ENCODE measurements around the gene TSPYL4. TPM values are rescaled to one million over a fixed set of nuclear protein-coding genes. Genes with fewer than 3 reads are reported as not detected.

Gene TSPYL4
- total RNA-seq, 1 experiment from 2014 or later: 15.3 TPM

- H3K27ac Mint-ChIP-seq: no peak overlapping the region
- 0 out of 2 replicates have a peak, but pooled peaks have one; percentile 24 for TF ChIP-seq GABPB1 (CRISPR knock-in tag; IDR thresholded peaks at IDR 0.05)
- TF ChIP-seq, protein P1, sequence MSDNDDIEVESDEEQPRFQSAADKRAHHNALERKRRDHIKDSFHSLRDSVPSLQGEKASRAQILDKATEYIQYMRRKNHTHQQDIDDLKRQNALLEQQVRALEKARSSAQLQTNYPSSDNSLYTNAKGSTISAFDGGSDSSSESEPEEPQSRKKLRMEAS (CRISPR knock-in tag; IDR thresholded peaks at IDR 0.05): no peak
- POLR2A ChIA-PET: no interaction called here
- H3K4me3 Mint-ChIP-seq: no peak overlapping the region
- no peaks in the 10 kb centered on the region for H3K9me3 Mint-ChIP-seq
- no peaks in the 10 kb centered on the region for H3K27me3 Mint-ChIP-seq (ENCODE audit: low read depth)
- DNase-seq (ENCODE audit: low spot score) (no peak), ATAC-seq (no peak)
- CTCF ChIA-PET: no interaction called here
- H3K4me1 Mint-ChIP-seq: peaks cover 25% of the 10 kb centered on the region; the same call in 1 of the 2 replicates
- peaks cover 2% of the 10 kb centered on the region; the same call in 1 of the 2 replicates for H3K36me3 Mint-ChIP-seq
Measured at GRCh38 chr6:116247285-116247684, 6.6 kb downstream of the TSPYL4 start.

DNA sequence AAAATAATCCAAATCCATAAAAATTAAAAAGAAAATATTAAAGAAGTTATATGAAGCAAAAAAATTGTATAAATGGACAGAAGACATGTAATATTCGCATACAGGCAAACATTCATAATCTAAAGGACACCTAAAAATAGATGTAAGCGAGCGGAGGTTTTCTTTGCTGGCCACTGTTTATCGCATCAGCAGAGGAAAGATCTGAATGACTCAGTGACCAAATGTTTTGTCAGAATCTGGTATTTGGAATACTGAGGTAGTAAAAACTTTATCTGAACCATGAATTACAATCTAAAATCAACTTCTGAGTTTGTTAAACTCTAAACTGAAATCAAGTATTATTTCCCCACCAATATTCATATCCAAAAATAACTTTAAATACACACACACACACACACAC is 7.8 kb downstream of the TSPYL4 start:
- ChIA-PET POLR2A (no interaction called here), CTCF (no interaction called here)
- Mint-ChIP-seq H3K27me3 (ENCODE audit: low read depth) (no peaks in the 10 kb centered on the region), H3K9me3 (no peaks in the 10 kb centered on the region), H3K27ac (no peak overlapping the region), H3K4me1 (peaks cover 13% of the 10 kb centered on the region; the same call in 1 of the 2 replicates), H3K36me3 (no peaks in the 10 kb centered on the region), H3K4me3 (no peak overlapping the region)
- ATAC-seq: no peak
- no peak for DNase-seq (ENCODE audit: low spot score)
- no peak for TF ChIP-seq NR3C1 (CRISPR knock-in tag; conservative IDR thresholded peaks at IDR 0.05; ENCODE audit: low read depth)
- no peak for TF ChIP-seq MLX (CRISPR knock-in tag; IDR thresholded peaks at IDR 0.05)
- TF ChIP-seq, protein P2, sequence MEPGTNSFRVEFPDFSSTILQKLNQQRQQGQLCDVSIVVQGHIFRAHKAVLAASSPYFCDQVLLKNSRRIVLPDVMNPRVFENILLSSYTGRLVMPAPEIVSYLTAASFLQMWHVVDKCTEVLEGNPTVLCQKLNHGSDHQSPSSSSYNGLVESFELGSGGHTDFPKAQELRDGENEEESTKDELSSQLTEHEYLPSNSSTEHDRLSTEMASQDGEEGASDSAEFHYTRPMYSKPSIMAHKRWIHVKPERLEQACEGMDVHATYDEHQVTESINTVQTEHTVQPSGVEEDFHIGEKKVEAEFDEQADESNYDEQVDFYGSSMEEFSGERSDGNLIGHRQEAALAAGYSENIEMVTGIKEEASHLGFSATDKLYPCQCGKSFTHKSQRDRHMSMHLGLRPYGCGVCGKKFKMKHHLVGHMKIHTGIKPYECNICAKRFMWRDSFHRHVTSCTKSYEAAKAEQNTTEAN (CRISPR knock-in tag; IDR thresholded peaks at IDR 0.05): no peak
- TF ChIP-seq, protein P3, sequence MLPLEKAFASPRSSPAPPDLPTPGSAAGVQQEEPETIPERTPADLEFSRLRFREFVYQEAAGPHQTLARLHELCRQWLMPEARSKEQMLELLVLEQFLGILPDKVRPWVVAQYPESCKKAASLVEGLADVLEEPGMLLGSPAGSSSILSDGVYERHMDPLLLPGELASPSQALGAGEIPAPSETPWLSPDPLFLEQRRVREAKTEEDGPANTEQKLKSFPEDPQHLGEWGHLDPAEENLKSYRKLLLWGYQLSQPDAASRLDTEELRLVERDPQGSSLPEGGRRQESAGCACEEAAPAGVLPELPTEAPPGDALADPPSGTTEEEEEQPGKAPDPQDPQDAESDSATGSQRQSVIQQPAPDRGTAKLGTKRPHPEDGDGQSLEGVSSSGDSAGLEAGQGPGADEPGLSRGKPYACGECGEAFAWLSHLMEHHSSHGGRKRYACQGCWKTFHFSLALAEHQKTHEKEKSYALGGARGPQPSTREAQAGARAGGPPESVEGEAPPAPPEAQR (CRISPR knock-in tag; IDR thresholded peaks at IDR 0.05): no peak
- TF ChIP-seq ZNF121 (CRISPR knock-in tag; IDR thresholded peaks at IDR 0.05): no peak
- TF ChIP-seq ELF4 (CRISPR knock-in tag; IDR thresholded peaks at IDR 0.05; ENCODE audit: low read depth): no peak
- TF ChIP-seq NR1H2 (CRISPR knock-in tag; IDR thresholded peaks at IDR 0.05): no peak
- no peak for TF ChIP-seq PRRX2 (CRISPR knock-in tag; IDR thresholded peaks at IDR 0.05)
- TF ChIP-seq, protein P4, sequence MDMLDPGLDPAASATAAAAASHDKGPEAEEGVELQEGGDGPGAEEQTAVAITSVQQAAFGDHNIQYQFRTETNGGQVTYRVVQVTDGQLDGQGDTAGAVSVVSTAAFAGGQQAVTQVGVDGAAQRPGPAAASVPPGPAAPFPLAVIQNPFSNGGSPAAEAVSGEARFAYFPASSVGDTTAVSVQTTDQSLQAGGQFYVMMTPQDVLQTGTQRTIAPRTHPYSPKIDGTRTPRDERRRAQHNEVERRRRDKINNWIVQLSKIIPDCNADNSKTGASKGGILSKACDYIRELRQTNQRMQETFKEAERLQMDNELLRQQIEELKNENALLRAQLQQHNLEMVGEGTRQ (CRISPR knock-in tag; IDR thresholded peaks at IDR 0.05): no peak
- no peak for TF ChIP-seq MXD4 (CRISPR knock-in tag; IDR thresholded peaks at IDR 0.05; ENCODE audit: borderline replicate concordance)
- no peak for TF ChIP-seq AR (CRISPR knock-in tag; IDR thresholded peaks at IDR 0.05)
- TF ChIP-seq ZNF281 (CRISPR knock-in tag; IDR thresholded peaks at IDR 0.05): no peak
- no peak for TF ChIP-seq FOXP1 (CRISPR knock-in tag; IDR thresholded peaks at IDR 0.05; ENCODE audit: borderline replicate concordance)
- TF ChIP-seq CBFB (CRISPR knock-in tag; IDR thresholded peaks at IDR 0.05; ENCODE audit: low read depth): no peak
